Thyroid gland (tissue), 4 donors: Measurements from ENCODE around the gene RNF6. TPM values are rescaled to one million over a fixed set of nuclear protein-coding genes. Genes with fewer than 3 reads are reported as not detected.

Experiments
- DNase-seq, 2 donors: peaks; one replicate each; pipeline ENCODE4 v3.0.0-alpha.2; 2019
- H3K27ac ChIP-seq, 3 donors: fragments of 200-600 bp; sonication (generic); 1 replicate in 2 of 3; 2 replicates in 1 of 3; pipeline ENCODE4 v1.5.1; 2016 to 2019; ENCODE audit warnings: mild to moderate bottlenecking in 1 of 3, moderate library complexity in 1 of 3
- H3K27me3 ChIP-seq: fragments of 200-600 bp; sonication (generic); one replicate; pipeline ENCODE4 v1.5.1; 2019
- H3K36me3 ChIP-seq, 2 donors: fragments of 200-600 bp; sonication (generic); one replicate each; pipeline ENCODE4 v1.5.1; 2016 to 2019
- H3K4me1 ChIP-seq, 2 donors: fragments of 200-600 bp; sonication (generic); one replicate each; pipeline ENCODE4 v1.5.1; 2017 to 2019
- H3K4me3 ChIP-seq, 3 donors: fragments of 200-600 bp; sonication (generic); replicated peaks in 1 of 3; 1 replicate in 2 of 3; 2 replicates in 1 of 3; pipeline ENCODE4 v1.5.1; 2016; ENCODE audit warnings: mild to moderate bottlenecking in 1 of 3
- H3K9me3 ChIP-seq: fragments of 200-600 bp; sonication (generic); one replicate; pipeline ENCODE4 v1.5.1; 2017
- POLR2A ChIP-seq, 2 donors: fragments of 450-650 bp; IDR thresholded peaks; one replicate each; pipeline ENCODE4 v1.6.1; 2017; ENCODE audit warnings: antibody characterized with exemption in 2 of 2, mild to moderate bottlenecking in 2 of 2, moderate library complexity in 1 of 2
- WGBS, 2 donors: methylation state at CpG; one replicate each; pipeline ENCODE4 v1.1.5; 2017; 5-methylcytosine and 5-hydroxymethylcytosine counted together
- intact Hi-C: fragments of 100-400 bp; cut with DNase I; formaldehyde crosslinking; loops from one replicate; pipeline ENCODE4 v1.15.1; 2023
- total RNA-seq, 4 donors: library from RNA; depleted of rRNA; stranded (reverse); fragments of >200 nt; gene quantifications; one replicate each; pipeline ENCODE4 v1.2.3, GENCODE V29; 2016
- TF ChIP-seq, protein P1 (sequence below), 6 experiments: fragments of 200-600 bp in 3 of 6; fragments of 450-650 bp in 3 of 6; sonication (generic) in 3 of 6; IDR thresholded peaks; one replicate each; pipeline ENCODE4 v1.5.1; 2016 to 2019; ENCODE audit warnings: antibody characterized with exemption in 6 of 6, mild to moderate bottlenecking in 2 of 6, inconsistent platforms in 1 of 6, moderate library complexity in 1 of 6

Gene RNF6
- total RNA-seq, 4 donors from 2014 or later = 21.5 to 28.8 (median 25.0) TPM

DNA sequence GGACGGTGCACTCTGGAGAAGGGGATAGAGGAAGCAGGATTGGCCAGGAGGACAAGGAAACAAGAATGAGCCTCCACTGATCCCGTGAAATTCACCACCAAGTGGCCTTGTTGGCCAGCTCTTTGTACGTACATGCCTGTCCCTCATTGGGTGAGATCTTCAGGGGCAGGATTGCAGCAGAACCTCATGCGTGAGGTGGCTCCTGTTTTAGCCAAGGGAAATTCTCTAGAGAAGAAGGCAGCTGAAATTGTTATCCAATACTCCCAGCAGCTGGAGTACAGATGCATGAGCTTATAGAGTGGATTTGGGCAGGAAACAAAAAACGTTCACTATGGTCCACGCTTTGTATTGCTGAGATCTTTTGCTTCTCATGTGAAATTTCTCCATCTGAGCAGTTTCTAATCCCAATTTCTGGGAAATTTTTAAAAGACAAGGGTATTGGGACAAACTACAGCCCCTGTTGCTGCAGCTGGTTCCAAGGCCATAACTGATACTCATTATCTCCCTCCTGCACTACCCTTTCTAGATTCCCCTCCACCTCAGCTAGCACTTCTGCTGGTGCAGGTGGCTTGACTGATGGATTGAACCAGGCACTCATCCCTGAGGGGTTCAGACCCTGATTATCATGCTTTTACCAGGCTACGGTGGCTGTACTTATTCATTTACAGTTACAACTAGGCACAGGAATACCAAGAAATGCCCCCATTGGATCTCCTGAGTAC lies 3.9 kb upstream of the RNF6 start:
- H3K4me1 ChIP-seq = peaks cover 0 to under 1% of the 10 kb centered on the region in 2 donors
- TF ChIP-seq, protein P1, sequence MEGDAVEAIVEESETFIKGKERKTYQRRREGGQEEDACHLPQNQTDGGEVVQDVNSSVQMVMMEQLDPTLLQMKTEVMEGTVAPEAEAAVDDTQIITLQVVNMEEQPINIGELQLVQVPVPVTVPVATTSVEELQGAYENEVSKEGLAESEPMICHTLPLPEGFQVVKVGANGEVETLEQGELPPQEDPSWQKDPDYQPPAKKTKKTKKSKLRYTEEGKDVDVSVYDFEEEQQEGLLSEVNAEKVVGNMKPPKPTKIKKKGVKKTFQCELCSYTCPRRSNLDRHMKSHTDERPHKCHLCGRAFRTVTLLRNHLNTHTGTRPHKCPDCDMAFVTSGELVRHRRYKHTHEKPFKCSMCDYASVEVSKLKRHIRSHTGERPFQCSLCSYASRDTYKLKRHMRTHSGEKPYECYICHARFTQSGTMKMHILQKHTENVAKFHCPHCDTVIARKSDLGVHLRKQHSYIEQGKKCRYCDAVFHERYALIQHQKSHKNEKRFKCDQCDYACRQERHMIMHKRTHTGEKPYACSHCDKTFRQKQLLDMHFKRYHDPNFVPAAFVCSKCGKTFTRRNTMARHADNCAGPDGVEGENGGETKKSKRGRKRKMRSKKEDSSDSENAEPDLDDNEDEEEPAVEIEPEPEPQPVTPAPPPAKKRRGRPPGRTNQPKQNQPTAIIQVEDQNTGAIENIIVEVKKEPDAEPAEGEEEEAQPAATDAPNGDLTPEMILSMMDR (IDR thresholded peaks at IDR 0.05) = no peak
- TF ChIP-seq POLR2A (IDR thresholded peaks at IDR 0.05) = no peak
- no peak for DNase-seq
- H3K27me3 ChIP-seq = no peaks in the 10 kb centered on the region
- H3K27ac ChIP-seq = no peak overlapping the region
- H3K9me3 ChIP-seq = no peaks in the 10 kb centered on the region
- intact Hi-C loops = no loop called here
- 71 to 81% methylated on average over 7 of the region's 7 CpGs for WGBS, 2 donors
- no peak overlapping the region for H3K4me3 ChIP-seq
- H3K36me3 ChIP-seq = no peaks in the 10 kb centered on the region

DNA sequence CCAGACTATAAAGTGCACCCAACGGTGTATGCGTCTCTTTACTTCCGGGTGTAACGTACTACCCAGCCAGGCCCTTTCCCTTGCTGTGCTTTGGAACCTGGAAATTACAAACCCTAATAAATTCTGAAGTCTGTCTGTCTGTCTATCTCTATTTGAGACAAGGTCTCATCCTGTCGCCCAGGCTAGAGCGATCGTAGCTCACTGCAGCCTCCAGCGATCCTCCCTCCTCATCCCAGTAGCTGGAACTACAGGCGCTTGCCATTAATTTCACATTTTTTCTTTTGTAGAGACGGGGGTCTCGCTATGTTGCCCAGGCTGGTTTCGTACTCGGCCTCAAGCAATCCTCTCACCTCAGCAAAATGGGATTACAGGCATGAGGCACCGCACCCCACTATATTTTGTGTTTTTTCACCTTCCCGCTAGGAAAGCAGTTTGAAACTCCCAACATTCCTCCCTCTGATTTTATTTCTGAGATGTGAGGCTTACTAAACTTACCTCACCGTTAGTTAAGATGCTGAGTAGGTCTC lies 469 bp upstream of the RNF6 start:
- no peak for DNase-seq
- 19 to 22% methylated on average over 16 of the region's 16 CpGs for WGBS, 2 donors
- Histone ChIP-seq H3K27ac (peak overlapping the region; percentile 89 to 99 (median 96)), H3K27me3 (no peaks in the 10 kb centered on the region), H3K4me1 (peaks cover 8 to 11% of the 10 kb centered on the region in 2 donors), H3K9me3 (no peaks in the 10 kb centered on the region), H3K4me3 (peak overlapping the region; percentile 70 to 97 (median 88)), H3K36me3 (peaks cover 18 to 20% of the 10 kb centered on the region in 2 donors)
- no peak for TF ChIP-seq POLR2A (IDR thresholded peaks at IDR 0.05)
- TF ChIP-seq, protein P1 (IDR thresholded peaks at IDR 0.05) = no peak
- intact Hi-C loops = no loop called here

DNA sequence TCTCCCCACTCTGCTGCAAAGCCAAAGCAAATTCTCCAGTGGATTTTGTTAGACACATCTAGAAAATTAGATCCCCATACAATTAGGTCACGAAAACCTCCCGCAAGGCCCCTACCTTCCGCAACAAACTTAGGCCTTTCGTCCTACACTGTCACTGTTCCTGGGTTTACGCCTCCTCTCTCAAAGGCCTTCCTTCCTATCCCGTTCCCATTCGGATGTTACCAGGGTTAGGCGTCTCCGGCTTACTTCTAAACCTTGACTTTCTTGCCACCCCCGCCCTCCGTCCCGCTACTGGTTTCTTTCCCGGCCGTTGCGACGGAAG lies 754 bp downstream of the RNF6 start:
- H3K9me3 ChIP-seq = no peaks in the 10 kb centered on the region
- TF ChIP-seq POLR2A (IDR thresholded peaks at IDR 0.05) = no peak
- TF ChIP-seq, protein P1 (IDR thresholded peaks at IDR 0.05) = no peak
- peak overlapping the region; percentile 89 to 99 (median 96) for H3K27ac ChIP-seq
- no peaks in the 10 kb centered on the region for H3K27me3 ChIP-seq
- H3K4me3 ChIP-seq = peak overlapping the region; percentile 70 to 97 (median 88)
- intact Hi-C loops = no loop called here
- DNase-seq = no peak
- H3K36me3 ChIP-seq = peaks cover 30 to 32% of the 10 kb centered on the region in 2 donors
- WGBS, 2 donors = 0 to 1% methylated on average over 16 of the region's 16 CpGs
- H3K4me1 ChIP-seq = peaks cover 8 to 11% of the 10 kb centered on the region in 2 donors

GRCh38 chr13:26220575-26220974 lies 1.5 kb downstream of the RNF6 start:
- intact Hi-C loops = no loop called here
- no peak overlapping the region for H3K4me3 ChIP-seq
- WGBS, 2 donors = 87 to 93% methylated on average over 2 of the region's 2 CpGs
- H3K9me3 ChIP-seq = no peaks in the 10 kb centered on the region
- peaks cover 32 to 33% of the 10 kb centered on the region in 2 donors for H3K36me3 ChIP-seq
- TF ChIP-seq, protein P1 (IDR thresholded peaks at IDR 0.05) = no peak
- no peak for TF ChIP-seq POLR2A (IDR thresholded peaks at IDR 0.05)
- peaks cover 8 to 11% of the 10 kb centered on the region in 2 donors for H3K4me1 ChIP-seq
- no peak overlapping the region for H3K27ac ChIP-seq
- DNase-seq = no peak
- no peaks in the 10 kb centered on the region for H3K27me3 ChIP-seq

DNA sequence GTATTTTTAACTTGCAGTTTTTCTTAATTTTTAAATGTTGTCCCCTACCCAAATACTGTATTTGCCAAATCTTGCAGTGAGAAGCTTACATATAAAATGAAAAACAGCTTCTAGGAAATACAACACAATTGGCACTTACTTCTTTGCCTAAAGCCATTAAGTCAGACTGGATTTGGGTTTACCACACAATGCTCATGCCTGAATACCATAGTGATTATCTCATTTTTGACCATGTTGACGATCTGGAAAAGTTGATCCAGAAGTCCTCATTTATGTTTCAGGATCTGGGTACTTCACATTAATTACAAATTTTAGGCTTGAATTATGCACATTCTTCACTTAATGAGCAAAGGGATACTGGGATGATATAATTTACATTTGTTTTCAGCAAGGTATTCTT lies 2.4 kb downstream of the RNF6 start:
- DNase-seq = no peak
- WGBS, 2 donors = 86 to 96% methylated on average over 1 of the region's 1 CpG
- TF ChIP-seq, protein P1 (IDR thresholded peaks at IDR 0.05) = no peak
- TF ChIP-seq POLR2A (IDR thresholded peaks at IDR 0.05) = no peak
- Histone ChIP-seq H3K9me3 (no peaks in the 10 kb centered on the region), H3K27me3 (no peaks in the 10 kb centered on the region), H3K27ac (no peak overlapping the region), H3K4me3 (no peak overlapping the region), H3K36me3 (peaks cover 39 to 41% of the 10 kb centered on the region in 2 donors), H3K4me1 (peaks cover 8 to 11% of the 10 kb centered on the region in 2 donors)
- intact Hi-C loops = no loop called here
